Fibroblast of skin of left quadriceps (primary cell): ENCODE results near the gene DPP4.
"Not testable (repeated sequence)": the region's sequence is repeated elsewhere in the genome, so short reads cannot be mapped to it uniquely, and the experiment has no call there.

Source experiments
- DNase-seq, 2 experiments: peaks; one replicate each; pipeline ENCODE4 v3.0.0-alpha.2; 2013; ENCODE audit warnings: low read depth in 2 of 2

The DPP4 gene

GRCh38 chr2:161961061-161961460 is 113.0 kb downstream of the DPP4 start:
- DNase-seq: no peak

GRCh38 chr2:161956738-161957137 is 117.3 kb downstream of the DPP4 start:
- DNase-seq: no peak

DNA sequence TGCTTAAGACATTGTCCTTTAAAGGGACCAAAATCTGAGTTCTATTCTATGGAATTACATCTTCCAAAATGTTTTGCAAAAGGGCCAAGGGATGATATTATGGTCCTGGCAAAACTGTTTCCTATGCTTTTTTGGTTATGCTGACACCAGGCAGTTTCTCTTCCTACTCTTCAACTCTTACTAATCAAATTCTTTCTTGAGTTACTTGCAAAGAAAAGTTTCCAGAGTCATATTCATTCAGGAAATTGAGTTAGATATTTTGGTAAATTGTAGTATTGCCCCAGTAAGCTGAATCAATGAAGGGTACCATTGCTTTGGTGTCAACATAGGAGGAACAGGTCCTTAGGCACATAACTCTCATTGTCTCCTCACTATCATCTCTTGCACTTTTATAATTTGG is 118.8 kb downstream of the DPP4 start:
- DNase-seq: no peak

GRCh38 chr2:161954103-161954502 is 119.9 kb downstream of the DPP4 start:
- DNase-seq: no peak

- DNase-seq: not testable (repeated sequence)
These were observed 120.6 kb downstream of the DPP4 start for GRCh38 chr2:161953367-161953766.

- no peak for DNase-seq
These were observed 121.2 kb downstream of the DPP4 start for GRCh38 chr2:161952783-161953191.

DNA sequence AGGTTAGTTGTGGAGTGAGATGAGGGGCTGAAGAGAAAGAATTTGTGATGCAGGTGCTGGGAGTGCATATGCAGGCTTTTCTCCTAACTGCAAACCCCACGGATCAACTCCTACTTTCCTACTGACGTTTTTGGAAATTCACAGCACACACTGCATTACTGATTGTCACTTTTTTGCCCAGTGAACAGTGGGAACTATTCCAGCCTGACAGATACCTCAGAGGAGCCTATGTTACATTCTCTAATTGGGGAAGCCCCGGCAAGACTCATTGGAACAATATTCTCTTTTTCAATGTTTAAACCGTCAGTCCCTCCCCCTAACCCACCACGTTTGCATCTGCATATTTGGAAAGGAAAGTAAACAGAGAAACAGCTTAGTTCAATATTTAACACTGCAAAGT is 126.2 kb downstream of the DPP4 start:
- no peak for DNase-seq

GRCh38 chr2:161947406-161947805 is 126.6 kb downstream of the DPP4 start:
- DNase-seq: no peak

DNA sequence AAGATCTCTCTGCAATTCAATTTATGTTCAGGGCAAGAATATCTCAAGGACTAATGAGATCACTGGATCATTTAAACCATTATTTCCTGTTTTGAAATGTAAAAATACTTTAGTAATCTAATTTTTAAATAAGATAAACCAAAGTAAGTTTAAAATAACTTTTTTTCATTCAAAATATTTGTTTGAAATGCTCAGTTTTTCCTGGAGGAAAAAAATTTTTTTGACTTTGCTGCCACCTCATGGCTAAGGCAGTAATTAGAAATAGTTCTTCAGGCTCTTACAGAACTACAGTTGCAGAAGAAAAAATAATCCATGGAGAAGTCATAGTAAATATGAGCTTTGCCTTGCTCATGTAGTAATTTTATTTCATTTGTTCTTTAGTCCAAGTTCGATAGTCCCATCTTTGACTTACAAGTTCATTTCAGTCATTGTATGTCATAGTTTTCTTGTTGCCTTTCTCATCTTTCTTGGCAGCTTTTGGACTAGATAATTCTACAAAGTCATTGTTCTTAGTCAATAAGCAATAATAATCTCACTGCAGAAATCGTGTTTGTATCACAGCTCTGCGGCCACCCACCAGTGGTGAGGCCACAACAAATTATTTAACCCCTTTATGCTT is 127.4 kb downstream of the DPP4 start:
- DNase-seq: peak in 1 of 2 experiments; percentile 11

DNA sequence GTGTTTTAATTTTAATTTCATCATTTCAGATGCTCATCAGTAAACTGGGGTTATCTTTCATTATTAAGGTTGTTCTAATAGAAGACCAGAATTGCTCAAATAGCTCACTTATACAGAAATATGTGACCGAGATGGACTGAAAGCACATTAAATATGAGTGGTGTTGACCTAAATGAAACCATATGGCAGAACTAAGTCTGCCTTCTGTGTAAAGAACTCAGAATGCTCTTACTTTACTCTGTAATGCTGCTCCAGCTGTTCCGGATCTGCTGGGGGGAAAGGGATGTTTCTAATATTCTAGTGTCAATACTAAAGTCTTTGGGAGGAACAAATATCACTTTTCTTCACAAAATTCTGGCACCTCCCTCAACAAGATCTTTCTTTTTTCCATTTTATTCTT is 131.0 kb downstream of the DPP4 start:
- DNase-seq: peak; percentile 5 to 10
